ENCODE measurements around the gene ITPKA.
"Not testable (repeated sequence)": the region's sequence is repeated elsewhere in the genome, so short reads cannot be mapped to it uniquely, and the experiment has no call there.

Gene ITPKA

DNA sequence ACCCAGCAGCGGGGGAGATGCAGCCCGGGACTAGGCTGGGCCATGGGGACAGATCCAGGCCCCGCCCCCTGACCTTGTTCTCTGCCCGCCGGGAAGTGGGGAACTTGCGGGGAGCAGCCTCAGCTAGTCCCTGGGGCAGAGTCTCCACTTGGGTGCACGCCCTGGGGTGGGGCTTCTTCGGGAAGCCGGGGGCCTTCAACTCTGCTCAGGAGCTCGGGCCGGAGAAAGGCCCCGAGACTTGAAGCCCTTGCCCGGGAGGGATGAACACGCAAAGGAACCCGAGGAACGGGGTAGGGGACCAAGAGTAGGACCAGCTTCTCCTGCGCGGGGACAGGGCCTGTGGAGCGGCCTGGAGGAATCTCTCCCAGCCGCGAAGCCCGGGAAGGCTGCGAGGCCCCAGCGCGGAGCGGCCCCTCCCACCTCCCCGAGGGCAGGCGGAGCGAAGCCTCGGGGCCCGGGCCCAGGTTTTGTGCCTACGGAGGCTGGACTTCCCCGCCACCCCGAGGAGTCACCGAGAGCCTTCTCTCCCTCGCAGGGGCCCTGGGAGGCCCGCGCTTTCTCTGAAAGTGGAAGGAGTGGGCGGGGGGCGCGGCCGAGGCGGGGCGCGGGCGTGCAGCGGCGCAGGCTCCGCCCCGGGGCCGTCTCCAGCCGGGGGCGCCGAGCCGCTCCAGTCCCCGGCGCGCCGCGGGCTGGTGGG lies at the start of gene ITPKA:
ITPKA (plus strand) TSS at position 670 of the 697 bp plus-strand sequence. CDS start 54 bp downstream, outside the sequence.
- peak; percentile 82 for DNase-seq (ENCODE audit: low spot score)

DNA sequence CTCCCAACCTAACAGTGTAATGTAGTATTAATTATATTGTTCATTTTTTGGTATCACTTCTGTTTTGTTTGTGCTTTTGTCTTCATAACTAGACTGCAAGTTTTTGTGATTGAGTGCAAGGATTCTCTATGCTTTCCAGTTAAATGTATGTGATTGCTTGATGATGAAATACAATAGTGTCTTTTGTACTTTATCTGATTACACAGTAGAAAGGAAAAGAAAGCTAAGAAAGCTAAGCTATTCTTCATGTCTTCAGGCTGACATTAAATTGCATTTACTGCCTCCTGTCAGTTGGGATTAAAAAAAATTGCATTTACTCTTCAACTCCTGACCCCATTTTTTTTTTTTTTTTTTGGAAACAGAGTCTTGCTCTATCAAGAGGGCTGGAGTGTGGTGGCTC lies 48.3 kb upstream of the ITPKA start:
- no peak for DNase-seq (ENCODE audit: low spot score)

DNA sequence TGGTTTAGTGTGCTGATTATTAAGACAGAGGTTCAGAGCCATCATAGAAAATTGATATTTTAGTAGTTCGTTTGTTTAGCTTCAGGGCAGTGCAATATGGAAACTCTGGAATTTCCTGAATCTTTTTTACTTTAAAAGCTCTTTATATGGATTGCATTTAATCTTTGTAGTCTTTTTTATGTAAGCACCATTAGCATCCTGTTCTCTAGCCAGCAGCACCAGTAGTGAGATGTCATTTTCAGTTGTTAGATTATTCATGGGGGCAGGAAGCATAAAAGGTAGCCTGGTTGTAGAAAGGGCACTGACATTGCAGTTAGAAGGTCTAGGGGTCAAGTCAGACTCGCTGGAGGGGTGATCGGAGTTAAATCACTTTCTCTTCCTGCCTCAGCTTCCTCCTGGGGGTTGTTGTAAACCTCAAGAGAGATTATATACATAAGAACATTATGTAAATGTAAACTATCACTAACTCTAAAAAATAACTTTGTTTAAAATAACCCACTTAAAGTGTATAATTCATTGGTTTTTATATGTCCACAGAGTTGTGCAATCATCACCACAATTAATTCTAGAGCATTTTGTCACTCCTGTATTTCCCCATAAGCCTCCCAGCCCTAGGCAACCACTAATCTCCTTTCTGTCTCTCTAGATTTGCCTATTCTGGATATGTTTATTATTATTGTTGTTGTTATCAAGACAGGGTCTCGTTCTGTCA lies 31.4 kb upstream of the ITPKA start:
- DNase-seq (ENCODE audit: low spot score): no peak

DNA sequence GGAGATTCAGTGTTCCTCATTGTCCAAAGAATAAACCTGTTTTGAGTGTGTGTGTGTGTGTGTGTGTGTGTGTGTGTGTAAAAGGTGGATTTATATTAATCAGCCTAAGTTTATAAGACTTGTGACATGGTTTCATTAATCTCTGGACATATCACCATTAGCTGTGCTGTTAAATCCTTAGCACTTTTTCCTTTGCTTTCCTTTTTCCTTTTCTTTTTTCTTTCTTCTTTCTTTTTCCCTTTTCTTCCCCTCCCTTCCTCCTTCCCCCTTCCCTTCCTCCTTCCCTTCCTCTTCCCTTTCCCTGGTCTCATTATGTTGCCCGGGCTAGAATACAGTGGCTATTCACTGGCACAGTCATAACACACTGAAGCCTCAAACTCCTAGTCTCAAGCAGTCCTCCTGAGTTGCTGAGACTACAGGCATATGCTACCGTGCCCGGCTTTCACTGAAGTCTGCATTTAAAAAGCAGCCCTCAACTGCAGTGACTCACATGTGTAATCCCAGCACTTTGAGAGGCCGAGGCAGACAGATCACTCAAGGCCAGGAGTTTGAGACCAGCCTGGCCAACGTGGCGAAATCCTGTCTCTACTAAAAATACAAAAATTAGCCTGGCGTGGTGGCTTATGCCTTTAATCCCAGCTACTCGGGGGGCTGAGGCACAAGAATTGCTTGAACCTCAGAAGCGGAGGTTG lies 28.6 kb upstream of the ITPKA start:
- DNase-seq (ENCODE audit: low spot score): no peak

DNA sequence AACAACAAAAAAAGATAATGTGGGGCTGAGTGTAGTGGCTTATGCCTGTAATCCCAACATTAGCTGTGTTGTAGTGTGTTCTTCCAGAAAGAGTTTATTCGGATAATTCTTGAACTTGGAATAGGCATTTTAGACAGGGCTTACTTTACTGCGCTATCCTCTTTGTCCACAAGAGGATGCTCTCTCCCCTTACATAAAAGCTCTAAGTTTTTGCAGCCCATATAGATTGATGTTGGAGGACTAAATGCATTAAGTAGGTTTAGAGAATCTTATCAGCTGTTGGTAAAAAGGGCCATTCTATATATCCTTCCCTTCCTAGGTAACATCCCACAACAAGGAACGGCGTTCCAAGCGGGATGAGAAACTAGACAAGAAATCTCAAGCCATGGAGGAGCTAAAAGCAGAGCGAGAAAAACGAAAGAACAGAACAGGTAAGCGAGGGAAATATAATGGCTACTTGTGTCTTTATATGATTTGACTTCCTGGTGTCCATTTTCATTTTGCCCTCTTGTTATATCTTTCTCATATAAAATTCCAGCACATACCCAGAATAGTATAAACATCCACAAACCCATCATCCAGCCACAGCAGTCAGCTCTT lies 27.8 kb upstream of the ITPKA start:
- DNase-seq (ENCODE audit: low spot score): no peak

DNA sequence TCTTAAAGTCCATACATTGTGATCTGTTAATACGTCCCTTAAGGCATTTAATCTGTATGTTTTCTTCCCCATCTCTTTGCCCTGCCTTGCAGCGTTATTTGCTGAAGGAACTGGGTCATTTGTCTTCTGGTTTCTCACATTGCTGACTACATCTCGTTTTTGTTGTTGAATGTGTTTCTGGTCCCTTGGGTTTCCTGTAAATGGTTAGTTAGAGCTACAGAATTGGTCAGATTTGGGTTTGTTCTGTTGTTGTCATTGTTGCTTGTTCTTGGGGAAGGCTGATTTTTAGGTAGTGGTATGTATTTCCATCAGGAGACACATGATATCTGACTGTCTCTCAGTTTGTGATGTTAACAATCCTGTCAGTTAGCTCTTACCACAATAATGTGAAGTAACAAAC lies 27.0 kb upstream of the ITPKA start:
- DNase-seq (ENCODE audit: low spot score): no peak

DNA sequence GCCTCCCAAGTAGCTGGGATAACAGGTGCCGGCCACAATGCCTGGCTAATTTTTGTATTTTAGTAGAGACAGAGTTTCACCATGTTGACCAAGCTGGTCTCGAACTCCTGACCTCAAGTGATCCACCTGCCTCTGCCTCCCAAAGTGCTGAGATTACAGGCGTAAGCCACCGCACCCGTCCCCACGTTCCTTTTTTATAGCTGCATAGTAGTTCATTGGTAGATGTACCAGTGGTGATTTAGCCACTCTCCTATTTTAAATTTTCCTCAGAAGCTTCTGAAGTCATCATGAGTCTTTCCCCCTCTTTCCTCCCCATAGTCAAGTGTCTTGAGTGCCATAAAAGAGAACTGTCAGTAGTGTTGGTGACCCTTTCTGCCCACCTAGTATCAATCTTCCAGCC lies 24.0 kb upstream of the ITPKA start:
- not testable (repeated sequence) for DNase-seq (ENCODE audit: low spot score)

DNA sequence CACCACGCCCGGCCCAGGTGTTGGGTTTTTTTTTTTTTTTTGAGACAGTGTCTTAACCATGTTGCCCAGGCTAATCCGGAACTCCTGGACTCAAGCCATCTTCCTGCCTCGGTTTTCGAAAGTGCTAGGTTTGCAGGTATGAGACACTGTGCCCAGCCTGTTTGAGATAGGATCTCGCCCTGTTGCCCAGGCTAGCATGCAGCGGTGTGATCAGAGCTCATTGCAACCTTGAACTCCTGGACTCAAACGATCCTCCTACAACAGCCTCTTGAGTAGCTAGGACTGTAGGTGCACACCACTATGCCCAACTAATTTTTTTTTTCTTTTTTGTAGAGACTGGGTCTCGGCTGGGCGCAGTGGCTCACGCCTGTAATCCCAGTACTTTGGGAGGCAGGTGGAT lies 20.3 kb upstream of the ITPKA start:
- no peak for DNase-seq (ENCODE audit: low spot score)

DNA sequence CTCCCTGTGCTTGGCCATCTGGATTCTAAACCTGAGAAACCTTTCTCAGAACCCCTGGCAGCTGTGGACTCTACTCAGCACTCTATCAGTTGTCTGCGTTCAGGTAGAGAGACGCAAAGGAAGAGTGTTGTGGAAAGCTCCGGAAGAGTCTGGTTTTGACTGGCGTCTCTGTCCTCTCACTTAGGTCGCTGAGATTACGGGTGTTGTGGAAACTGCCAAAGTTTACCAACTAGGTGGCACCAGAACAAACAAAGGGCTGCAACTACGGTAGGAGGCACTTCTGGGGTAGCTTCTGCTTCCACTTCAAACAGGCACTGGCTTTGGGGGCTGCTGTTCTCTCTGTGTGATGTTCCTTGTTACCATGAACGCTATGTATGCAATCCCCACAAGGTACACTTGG lies 19.2 kb upstream of the ITPKA start:
- no peak for DNase-seq (ENCODE audit: low spot score)

DNA sequence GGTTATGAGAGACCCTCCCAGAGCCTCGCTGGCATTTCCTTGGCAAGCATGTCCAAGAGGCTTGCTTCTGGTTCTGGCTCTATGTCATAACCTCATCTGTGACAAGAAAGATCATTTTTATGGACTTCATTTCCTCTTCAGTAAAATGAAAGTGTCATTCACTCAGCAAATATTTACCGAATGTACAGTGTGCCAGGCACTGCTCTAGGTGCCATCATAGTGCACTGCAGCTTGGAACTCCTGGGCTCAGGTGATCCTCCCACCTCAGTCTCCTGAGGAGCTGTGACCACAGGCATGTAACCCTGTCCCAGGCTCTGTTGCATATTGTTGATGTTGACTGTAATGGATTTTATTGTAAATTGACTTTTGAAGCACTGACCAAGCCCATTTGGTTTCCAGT lies 18.7 kb upstream of the ITPKA start:
- DNase-seq (ENCODE audit: low spot score): no peak

DNA sequence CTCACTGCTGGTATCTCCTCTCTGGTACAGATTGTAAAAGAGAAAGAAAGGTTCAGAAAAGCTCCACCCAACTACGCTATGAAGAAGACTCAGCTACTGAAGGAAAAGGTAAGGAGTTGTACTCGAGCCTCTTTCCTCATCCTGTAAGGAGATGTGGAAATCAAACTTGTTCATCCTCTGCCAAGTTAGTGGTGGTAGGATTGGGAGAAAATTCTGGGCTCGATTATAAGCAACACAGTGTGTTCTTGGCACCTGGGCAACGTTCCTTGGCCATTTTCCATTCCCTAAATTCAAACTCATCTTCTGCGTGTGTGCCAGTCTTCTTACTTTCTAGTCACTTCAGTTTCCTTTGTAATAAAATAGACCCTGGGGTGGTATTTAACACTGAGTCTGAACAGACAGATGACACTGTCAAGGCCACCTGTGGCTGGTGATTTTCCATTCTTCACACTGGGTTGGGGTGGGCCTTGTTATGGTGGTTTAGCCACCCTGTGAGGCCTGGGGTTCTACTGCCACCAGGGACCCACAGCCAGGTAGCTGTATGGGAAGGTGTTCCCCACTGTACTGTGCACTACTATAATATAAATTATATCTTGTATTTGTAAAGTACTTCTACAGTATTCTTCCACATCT lies 17.1 kb upstream of the ITPKA start:
- no peak for DNase-seq (ENCODE audit: low spot score)

DNA sequence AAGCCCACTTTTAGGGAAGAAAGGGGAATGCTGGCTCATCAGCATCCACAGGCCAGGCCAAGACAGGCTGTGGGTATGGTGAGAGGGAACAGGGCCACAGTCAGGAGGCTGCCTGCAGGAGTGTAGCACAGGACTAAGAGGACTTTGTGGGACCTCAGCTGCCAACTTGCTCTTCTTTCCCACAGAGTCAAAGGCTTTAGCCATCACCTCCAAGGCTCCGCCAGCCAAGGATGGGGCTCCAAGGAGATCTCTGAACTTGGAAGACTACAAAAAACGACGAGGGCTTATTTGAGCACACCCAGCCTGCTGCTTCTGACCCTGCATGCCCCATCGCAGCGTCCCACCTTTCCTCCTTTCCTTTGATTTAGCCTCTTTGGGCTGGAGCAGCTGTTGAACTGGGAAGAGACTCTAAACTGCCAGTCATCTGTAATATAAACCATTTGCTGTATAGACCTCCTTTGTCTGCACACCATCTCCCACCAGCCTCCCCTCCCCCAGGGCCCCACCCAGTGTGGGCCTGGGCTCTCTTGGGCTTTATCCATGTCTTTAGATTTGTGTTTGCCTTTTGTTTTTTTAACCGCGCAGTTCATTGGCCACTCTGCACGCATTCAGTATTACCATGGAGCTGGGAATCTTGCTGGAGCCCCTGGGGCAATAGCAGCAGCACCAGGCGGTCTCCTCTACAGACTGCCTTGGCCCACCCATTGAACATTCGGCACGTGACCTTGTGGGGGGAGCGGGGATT lies 13.1 kb upstream of the ITPKA start:
- DNase-seq (ENCODE audit: low spot score): no peak

DNA sequence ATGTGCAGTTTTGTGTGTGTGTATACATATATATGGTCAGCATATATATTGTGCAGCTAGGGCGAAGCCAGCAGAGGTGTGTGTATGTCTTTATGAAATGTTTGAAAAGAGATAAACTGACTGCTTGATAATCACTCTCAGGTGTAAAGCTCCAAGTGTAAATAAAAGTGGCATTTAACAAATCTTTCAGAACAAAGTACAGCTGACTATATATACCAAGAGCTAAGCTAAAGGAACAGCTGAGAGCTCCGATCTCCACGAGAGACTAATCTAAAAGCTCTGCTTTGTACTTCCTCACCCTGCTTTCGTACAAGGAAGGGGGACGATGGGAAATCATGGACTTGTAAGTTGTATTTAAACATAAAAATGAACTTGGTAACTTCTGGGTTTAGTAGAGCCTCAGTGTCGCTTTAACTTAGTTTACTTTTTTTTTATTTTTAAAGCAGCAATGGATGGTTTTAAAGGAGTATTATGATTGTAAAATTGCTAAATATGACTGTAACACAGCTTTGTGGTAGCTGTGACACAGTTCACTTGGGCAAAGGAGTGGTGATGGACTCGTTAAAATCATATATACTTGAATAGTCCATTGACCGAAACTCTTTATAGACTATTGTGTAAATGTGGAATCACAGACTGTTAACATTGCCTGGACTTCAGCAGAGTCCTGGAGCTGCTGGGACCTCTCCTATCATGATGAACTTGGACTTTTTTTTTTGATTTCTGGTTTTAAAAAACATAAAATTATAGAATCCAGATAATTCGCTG lies 11.4 kb upstream of the ITPKA start:
- DNase-seq (ENCODE audit: low spot score): no peak

DNA sequence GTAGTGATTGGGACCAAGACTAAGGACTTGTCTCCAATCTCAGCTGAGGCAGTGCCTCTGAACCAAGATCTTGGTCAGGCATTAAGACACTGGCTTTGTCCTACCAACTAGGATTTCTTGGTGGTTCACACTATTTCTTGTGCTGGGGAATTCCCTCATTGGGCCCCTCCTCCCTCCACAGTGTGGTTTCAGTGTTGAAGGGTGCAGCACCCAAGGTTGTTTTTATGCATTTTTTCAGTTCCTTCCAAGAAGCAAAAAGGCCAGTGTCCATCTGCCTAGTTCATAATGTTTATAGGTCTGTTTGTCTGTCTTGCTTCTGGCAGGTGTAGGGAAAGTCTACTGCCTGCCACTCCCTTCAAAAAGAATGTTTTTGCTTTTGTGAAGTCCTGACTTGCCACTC lies 10.6 kb upstream of the ITPKA start:
- no peak for DNase-seq (ENCODE audit: low spot score)

DNA sequence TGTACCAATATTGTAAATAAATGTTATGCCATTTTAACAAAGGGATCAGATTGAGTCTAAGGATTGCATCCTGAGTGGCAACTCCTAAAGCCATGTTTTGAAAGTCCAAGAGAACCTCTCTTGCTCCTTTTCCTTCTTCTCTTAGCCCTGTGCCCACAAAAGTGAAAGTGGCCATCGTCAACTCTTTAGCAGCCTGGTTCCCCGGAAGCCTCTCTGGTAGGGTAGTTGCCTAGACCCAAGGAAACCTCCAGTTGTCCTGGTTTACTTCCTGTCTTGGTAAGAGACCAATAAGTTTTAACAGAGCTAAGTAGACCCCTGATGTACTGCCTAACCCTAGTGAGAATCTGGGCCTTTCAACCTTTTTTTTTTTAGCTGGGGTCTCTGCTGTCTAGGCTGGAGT lies 10.2 kb upstream of the ITPKA start:
- DNase-seq (ENCODE audit: low spot score): no peak

DNA sequence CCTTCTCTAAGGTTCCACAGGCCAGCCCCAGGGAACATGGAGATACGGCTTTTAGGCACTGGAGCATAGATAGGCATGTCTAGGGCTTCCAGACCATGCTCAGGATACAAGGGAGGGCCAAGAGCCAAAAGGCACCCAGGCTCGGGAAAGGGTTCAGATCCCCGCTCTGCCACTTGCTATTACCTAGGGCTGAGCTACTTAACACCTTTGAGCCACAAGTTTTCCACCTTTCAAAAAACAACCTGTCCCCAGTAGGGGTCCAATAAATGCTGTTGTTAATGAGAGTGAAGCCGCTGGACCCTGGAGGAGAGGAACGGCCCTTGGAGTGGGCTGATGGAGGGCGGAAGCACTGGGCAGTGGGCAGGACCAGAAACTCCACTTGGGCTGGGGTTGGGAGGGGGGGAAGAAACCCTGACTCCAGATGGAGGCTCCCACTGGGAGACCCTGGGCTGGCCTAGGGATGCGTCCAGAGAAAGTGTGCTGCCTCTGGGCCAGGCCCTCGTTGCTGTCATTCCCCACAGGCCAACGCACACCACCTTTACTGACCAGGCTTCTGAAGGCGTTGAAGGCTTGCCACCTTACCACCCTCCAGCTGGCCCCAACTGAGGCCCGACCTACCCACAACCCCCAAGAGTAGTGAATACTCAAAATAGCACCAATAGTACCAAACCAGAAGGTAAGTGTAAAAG lies 8.6 kb upstream of the ITPKA start:
- no peak for DNase-seq (ENCODE audit: low spot score)

DNA sequence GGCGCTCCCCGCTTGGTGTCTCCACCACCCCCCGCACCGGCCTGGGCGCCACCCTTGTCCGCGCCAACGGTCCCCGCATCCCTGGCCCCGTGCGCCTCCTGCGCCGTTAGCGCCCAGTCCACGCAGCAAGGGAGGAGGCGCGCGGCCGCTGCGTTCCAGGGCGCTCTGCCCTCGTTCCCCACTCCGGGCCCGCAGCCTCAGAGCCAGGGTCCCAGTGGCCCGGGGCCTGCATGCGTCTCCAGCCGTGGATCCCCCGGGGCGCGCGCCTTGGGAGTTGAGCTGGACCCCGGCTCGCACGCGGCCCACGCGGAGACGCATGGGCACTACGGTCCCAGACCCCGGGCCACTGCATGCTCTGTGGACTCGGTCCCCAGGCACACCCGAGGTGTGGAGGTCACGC lies 7.4 kb upstream of the ITPKA start:
- DNase-seq (ENCODE audit: low spot score): no peak

DNA sequence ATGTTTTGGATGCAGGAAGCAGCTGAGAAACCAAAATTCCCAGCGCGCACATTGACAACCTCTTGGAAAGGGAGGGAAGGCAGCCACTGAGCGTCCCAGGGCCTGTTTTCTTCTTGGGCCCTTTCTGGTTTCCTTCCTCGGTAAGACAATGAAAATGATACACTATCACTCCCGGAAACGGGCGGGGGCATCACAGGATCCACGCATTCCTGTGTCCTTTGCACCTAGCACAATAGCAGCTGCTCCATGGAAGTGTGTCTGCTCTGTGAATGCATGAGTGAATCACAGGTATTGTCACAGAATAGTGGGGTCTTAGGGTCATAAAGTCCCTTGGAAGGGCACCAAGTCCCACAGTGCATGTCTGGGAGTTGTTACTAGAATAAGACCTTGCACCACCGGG lies 6.3 kb upstream of the ITPKA start:
- DNase-seq (ENCODE audit: low spot score): no peak

DNA sequence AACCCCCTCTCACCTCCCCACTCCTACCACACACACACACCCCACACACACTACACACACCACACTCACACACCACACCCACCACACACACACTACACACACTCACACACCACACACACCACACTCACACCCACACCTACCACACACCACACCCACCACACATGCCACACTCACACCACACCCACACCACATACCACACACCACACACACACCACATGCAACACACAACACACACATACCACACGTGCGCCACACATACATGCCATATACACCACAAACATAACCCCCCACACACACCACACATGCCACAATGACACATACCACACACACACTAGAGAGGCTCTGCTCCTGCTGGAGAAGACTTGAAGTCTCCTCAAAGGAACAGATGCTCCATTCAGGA lies 5.9 kb upstream of the ITPKA start:
- no peak for DNase-seq (ENCODE audit: low spot score)

DNA sequence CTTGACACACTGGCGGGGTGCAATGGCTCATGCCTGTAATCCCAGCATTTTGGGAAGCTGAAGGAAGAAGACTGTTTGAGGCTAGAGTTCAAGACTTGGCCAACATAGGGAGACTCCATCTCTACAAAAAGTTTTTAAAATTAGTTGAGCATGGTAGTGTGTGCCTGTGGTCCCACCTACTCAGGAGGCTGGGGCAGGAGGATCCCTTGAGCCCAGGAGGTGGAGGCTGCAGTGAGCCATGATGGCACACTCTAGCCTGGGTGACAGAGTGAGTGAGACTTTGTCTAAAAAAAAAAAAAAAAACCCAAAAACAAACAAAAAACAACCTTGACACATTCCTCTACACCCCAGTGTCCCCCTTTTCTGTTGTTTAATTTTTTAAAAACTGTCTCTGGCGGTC lies 4.0 kb upstream of the ITPKA start:
- DNase-seq (ENCODE audit: low spot score): no peak
